Subcutaneous preadipocyte (primary cell): ENCODE data around the gene INO80. TPM values are rescaled to one million over a fixed set of nuclear protein-coding genes. Genes with fewer than 3 reads are reported as not detected.

Source experiments
- small RNA-seq: library from RNA; depleted of rRNA; stranded (forward); fragments of <200 nt; gene quantifications from one replicate; pipeline ENCODE3, GENCODE V24; 2012
- total RNA-seq: library from RNA; depleted of rRNA; stranded (reverse); fragments of >200 nt; gene quantifications from 2 replicates; pipeline ENCODE4 v1.2.3, GENCODE V29; 2012

INO80 gene, protein sequence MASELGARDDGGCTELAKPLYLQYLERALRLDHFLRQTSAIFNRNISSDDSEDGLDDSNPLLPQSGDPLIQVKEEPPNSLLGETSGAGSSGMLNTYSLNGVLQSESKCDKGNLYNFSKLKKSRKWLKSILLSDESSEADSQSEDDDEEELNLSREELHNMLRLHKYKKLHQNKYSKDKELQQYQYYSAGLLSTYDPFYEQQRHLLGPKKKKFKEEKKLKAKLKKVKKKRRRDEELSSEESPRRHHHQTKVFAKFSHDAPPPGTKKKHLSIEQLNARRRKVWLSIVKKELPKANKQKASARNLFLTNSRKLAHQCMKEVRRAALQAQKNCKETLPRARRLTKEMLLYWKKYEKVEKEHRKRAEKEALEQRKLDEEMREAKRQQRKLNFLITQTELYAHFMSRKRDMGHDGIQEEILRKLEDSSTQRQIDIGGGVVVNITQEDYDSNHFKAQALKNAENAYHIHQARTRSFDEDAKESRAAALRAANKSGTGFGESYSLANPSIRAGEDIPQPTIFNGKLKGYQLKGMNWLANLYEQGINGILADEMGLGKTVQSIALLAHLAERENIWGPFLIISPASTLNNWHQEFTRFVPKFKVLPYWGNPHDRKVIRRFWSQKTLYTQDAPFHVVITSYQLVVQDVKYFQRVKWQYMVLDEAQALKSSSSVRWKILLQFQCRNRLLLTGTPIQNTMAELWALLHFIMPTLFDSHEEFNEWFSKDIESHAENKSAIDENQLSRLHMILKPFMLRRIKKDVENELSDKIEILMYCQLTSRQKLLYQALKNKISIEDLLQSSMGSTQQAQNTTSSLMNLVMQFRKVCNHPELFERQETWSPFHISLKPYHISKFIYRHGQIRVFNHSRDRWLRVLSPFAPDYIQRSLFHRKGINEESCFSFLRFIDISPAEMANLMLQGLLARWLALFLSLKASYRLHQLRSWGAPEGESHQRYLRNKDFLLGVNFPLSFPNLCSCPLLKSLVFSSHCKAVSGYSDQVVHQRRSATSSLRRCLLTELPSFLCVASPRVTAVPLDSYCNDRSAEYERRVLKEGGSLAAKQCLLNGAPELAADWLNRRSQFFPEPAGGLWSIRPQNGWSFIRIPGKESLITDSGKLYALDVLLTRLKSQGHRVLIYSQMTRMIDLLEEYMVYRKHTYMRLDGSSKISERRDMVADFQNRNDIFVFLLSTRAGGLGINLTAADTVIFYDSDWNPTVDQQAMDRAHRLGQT (N-terminal part only)
- total RNA-seq, result 20.6 and 26.4 TPM in 2 replicates

DNA sequence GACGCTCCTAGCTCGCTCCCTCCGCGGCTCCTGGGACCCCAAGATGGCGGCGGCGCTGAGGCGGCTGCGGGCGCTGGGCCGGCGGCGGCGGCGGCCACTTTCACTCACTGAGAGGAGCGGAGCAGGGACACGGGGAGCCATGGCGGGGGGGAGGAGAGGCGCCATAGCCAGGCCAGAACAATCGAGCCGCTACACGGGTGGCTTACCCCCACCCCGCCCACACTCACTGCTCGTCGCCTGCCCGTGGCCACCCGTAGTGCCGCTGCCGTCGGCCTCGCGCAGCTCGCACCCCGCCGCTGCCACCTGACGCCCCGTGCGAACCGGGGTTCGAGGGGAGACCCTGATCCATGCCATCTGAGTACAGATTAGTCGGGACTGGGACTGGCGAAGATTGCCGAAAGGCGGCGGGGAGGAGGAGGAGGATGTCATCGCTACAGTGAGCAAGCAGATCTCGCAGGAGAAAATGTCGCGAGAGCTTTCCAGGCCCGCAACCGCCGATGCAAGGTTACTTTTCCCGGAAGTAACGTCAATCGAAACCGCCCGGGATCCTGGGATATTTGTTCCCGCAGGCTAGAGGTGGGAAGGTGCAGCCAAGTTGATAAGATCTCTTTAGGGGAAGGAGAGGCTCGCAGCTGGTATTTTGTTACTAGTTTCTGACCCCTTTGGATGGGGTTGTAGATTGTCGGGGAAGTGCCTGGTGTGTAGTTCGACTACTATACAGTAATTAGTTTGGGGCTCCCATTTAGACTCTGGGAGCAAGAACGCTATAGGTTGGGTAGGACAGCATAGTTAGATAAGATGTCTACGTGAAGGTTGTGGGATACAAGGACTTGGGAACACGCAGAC is at the start of gene INO80:
TSS of gene INO80 (minus strand) at position 165 of the 846 bp plus-strand sequence. CDS start 19,970 bp downstream, outside the sequence.

DNA sequence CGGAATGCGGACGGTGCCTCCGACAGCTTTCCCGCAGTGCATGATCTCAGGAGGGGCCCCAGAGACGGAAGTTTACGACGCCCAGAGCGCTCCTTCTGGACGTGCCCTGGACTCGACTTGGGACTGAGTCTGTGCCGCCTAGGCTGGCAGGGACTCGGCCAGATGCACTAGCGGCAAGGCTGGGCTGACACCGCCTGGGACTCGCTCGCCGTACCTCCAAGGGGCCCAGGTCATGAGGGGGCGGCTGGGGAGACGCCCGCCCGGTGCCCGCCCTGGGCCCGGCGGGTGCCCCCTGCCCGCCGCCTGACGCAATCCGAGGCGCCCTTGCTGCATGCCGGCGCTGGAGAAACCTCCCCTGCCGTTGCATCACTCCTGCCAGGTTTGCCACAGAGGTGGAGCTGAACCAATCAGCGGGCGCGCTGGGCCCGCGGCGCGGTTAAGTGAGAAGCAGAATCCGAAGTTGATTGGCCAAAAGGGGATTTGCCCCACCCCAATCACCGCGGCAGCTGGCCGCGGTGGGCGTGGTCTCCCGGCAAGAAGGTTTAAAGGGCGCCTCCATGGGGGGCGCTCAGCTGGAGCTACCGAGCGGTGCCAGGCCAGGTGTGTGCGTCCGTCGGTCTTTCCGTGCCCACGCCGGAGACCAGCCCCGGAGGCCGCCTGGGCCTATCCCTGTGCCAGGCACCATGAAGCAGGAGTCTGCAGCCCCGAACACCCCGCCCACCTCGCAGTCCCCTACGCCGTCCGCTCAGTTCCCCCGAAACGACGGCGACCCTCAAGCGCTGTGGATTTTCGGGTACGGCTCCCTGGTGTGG is 163.0 kb downstream of the INO80 start, which contains the start of gene CHAC1:
TSS of gene CHAC1 (plus strand) at position 571 of the 812 bp plus-strand sequence. CDS start at position 684, 113 bp downstream.

Small RNA genes lying within 50 kb of the gene (small RNA-seq; reads per million reads assigned to genes)
- not detected for gene ISCA1P4

Other genes starting within 250 kb of the INO80 start
- gene RHOV, start 242.0 kb downstream of the INO80 start, total RNA-seq, result not detected in 2 replicates
- gene VPS18, start 221.8 kb downstream of the INO80 start, total RNA-seq, result 38.9 and 42.8 TPM in 2 replicates
- not detected in 2 replicates for gene DLL4, start 186.9 kb downstream of the INO80 start, total RNA-seq
- 1.8 TPM in 2 replicates for gene CHAC1, start 162.8 kb downstream of the INO80 start, total RNA-seq
- gene EXD1, start 114.5 kb upstream of the INO80 start, total RNA-seq, result not detected in 2 replicates
- gene CHP1, start 115.0 kb upstream of the INO80 start, total RNA-seq, result 94.8 and 110 TPM in 2 replicates
- 8.6 and 10.3 TPM in 2 replicates for gene OIP5, start 216.3 kb upstream of the INO80 start, total RNA-seq
- 60.6 and 79.0 TPM in 2 replicates for gene NUSAP1, start 216.6 kb upstream of the INO80 start, total RNA-seq